CD4-positive, alpha-beta T cell treated with Interferon gamma for 1 hour (primary cell): ENCODE results near the gene TBC1D26.
"Not testable (repeated sequence)": the region's sequence is repeated elsewhere in the genome, so short reads cannot be mapped to it uniquely, and the experiment has no call there.

Experiments used
- DNase-seq: peaks from one replicate; pipeline ENCODE4 v3.0.0-alpha.2; 2020

TBC1D26 gene

DNA sequence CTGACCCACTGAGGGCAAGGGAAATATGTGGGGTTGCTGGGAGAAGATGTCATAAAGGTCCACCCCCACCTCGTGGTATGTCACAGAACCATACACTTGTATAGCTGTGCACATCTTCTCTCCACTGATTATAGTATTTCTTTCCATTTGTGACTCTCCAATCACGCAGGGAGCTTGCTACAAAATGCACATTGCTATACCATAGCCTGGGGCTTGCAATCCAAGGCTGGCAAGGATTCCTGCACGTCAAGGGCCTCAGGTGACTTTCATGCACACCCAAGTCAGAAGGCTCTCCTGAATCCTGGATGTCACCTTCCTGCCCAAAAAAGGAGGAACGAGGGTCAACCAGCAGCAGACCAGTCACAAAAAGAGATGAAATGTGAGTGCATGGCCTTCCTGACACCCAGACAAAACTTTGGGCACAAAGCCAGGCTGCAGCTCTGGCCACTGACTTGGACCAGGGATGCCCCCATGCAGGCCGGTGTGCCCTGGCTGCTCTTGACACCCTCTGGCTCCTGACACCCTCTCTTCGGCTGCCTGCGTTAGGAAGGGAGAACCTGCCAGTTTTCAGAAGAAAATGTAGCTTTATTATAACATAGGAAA, 12.1 kb downstream of the TBC1D26 start:
- DNase-seq, result no peak

DNA sequence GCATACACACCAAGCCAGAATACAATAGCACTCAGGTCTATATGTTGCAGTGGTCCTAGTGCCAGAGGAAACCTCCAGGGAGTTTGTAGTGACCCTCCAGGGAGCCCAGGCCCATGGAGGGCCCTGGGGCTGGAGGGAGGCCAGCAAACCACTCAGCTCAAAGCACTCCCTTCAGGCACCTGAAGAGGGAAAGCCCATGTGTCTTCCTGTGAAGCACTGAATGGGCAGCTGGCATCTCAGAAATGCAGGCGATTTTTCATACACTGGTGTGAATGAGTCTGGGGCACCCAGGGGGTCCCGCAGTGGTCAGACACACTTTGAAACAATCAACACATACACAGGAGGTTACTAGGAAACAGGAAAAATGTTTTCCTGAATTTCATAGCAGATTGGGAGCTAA, 12.8 kb downstream of the TBC1D26 start:
- DNase-seq, result no peak

DNA sequence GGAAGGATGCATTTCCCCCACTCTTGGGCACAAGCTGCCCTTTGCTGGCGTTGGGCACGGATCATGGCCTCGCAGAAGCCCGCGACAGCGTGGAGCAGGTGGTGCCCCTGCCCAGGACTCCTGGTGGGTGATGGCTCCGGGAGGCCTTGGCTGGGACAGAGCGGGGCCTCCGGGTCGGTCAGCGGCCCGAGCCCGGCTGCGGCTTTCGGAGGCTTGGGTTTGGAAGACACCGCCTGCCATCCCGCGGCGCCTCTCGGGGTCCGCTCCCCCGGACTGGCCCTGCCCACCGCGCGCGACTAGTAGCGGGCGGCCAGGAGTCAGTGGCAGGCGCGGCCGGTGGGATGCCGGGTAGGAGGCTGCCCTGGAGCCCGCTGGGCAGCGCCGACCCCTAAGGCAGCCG, 17.3 kb downstream of the TBC1D26 start:
- DNase-seq, result not testable (repeated sequence)

DNA sequence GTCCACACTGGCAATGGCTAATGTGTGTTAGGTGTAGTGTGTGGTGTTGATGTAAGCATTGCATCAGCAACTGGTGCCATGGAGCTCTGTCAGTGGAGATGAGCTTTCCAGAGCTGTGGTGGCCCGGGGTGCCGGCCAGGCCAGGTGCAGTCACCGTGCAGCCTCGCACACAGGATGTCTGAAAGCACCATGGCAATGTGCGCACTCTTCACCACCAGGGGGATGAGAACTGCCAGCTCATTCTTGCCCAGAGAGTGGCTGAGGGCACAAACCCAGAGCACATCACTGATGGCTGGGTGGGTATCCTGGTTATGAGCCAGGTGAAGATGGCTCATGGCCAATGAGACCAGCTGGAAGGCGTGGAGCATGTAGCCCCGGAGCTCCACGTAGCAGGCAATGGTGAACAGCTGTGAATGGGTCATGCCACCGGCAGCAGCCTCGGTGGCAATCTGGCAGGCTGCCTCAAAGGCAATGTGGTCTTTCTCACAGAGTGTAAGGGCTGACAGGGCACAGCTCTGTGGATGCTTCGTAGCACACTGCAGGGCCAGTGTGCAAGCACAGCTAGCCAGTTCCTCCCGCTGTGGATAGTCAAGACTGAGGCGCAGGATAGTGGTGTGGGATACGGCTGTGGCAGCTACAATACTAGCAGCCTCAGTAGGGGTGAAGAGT, 36.9 kb downstream of the TBC1D26 start:
- not testable (repeated sequence) for DNase-seq

DNA sequence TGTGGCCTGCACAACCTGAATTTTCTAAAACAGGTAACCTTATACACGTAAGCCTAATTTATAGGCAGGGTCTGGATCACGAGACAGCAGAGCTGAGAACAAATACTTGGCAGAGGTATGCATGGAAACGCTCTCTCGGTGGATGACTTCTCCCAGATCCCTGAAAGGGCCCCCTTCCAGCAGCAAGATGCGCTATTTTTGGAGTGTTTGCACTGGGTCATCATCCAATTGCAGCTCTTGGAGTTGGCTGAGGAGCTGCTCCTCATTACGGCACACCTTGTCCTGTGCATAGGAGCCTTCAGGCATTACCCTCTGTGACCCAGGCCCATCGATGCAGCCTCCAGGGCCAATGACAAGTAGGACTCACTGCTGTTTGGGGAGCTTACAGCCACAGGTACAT, 38.6 kb downstream of the TBC1D26 start:
- DNase-seq, result not testable (repeated sequence)

DNA sequence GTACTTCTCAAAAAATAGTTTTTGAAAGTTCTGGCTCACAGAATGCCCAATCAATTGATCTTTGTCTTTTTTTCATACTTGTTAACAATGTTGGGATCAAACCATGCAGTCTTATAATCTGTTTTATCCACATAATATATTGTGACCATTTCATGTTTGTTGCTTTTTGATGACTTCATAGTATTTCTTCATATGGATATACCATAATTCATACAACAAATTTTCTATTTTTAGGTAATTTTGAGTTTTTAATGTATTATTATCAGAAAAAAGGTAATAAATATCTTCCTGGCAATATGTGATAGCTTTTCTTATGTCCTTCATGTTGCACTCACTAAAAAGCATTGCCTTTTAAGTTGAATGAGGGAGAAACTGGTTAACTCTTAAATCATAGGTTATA, 44.8 kb downstream of the TBC1D26 start:
- no peak for DNase-seq

DNA sequence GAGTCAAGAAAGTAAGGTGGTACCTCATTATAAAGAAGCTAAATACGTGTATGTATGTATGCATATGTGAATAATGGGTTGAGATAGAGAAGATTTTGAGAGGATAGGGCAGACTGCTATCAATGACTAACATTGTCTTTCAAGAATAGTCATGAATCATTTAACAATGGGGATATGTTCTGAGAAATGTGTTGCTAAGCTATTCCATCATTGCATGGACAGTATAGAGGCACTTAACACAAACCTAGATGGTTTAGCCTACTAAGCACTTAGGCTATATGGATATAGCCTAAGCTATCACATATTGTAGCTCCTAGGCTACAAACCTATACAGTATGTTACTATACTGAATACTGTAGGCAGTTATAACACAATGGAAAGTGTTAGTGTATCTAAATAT, 45.2 kb downstream of the TBC1D26 start:
- no peak for DNase-seq

DNA sequence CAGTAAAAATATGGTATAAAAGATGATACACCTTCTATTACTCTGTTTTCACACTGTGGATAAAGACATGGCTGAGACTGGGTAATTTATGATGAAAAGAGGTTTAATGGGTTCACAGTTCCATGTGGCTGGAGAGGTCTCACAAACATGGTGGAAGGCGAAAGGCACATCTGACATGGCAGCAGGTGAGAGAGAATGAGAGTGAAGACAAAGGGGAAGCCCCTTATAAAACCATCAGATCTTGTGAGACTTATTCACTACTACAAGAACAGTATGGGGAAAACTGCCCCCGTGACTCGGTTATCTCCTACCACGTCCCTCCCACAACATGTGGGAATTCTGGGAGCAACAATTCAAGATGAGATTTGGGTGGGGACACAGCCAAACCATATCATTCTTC, 45.6 kb downstream of the TBC1D26 start:
- DNase-seq, result no peak

DNA sequence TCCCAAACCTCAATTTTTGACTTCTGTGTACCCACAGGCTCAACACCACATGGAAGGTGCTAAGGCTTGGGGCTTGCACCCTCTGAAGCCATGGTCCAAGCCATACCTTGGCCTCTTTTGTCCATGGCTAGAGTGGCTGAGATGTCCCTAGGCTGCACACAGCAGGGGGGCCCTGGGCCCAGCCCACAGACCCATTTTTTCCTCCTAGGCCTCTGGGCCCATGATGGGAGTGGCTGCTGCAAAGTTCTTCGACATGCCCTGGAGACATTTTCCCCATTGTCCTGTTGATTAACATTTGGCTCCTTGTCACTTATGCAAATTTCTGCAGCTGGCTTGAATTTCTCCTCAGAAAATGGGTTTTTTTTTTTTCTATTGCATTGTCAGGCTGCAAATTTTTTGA, 47.0 kb downstream of the TBC1D26 start:
- DNase-seq, result no peak

DNA sequence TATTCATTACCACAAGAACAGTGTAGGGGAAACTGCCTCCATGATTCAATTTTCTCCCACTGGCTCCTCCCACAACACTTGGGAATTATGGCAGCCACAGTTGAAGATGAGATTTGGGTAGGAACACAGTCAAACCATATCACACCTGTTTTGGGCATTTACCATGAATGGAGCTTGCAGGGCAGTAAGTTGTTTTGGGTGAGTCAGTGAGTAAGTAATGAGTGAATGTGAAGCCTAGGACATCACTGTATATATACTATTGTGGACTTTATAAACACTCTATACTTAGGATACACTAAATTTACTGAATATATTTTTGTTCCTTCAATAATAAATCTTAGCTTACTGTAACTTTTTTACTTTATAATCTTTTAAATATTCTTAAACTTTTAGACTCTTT, 48.1 kb downstream of the TBC1D26 start:
- DNase-seq, result no peak

DNA sequence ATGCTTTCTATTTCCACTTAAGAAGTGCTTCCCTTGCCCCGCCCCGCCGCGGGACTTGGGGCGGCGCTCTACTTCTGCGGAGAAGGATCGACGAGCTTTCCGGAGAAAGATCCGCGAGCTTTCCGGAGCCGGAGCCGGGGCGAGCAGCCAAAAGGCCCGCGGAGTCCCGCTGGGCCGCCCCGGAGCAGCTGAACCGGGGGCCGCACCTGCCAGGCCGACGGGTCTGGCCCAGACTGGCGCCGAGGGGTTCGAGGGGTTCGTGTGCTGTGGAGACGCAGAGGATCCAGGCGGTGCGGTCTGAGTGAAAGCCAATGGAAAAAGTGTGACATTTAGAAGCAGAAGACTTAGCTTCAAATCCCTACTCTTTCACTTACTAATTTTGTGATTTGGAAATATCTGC, 50.8 kb downstream of the TBC1D26 start:
- DNase-seq, result no peak

DNA sequence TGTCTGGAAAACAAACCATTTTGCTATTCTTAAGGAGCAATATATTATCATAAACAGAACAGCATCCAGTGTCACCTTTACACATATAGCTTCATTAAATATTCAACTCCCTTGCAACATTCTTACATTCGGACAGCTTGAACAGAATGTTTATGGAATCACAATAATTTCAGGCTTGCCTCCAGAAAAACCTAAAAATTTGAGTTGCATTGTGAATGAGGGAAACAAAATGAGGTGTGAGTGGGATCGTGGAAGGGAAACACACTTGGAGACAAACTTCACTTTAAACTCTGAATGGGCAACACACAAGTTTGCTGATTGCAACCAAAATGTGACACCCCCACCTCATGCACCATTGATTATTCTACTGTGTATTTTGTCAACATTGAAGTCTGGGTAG, 51.4 kb downstream of the TBC1D26 start:
- no peak for DNase-seq

DNA sequence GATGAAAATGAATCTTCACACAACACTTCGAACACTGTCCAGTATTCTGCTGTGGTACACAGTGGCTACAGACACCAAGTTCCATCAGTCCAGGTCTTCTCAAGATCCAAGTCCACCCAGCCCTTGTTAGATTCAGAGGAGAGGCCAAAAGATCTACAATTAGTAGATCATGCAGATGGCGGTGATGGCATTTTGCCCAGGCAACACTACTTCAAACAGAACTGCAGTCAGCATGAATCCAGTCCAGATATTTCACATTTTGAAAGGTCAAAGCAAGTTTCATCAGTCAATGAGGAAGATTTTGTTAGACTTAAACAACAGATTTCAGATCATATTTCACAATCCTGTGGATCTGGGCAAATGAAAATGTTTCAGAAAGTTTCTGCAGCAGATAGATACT, 52.3 kb downstream of the TBC1D26 start:
- DNase-seq, result not testable (repeated sequence)

DNA sequence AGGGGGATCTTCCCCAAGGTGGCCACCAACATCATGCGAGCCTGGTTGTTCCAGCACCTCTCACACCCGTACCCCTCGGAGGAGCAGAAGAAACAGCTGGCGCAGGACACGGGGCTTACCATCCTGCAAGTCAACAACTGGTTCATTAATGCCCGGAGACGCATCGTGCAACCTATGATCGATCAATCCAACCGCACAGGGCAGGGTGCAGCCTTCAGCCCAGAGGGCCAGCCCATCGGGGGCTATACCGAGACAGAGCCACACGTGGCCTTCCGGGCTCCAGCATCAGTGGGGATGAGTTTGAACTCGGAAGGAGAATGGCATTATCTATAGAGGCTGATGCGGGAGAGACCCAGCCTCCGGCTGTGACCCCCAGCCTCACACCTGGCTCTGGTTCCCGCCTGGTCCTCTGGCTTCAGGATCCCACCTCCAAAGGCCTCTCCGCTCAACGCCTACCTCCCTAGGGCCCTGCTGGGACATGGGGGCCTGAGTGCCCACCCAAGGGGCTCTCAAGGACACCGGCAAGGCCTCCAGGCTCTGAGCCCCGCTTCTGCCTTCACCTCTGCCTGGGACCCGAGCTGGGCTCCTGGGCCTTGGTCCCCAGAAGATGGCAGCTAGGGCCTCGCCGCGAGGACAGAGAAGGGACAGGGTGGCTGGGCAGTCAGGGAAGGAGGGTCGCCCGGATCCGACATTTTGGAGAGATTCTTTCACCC, 55.4 kb downstream of the TBC1D26 start:
- not testable (repeated sequence) for DNase-seq

DNA sequence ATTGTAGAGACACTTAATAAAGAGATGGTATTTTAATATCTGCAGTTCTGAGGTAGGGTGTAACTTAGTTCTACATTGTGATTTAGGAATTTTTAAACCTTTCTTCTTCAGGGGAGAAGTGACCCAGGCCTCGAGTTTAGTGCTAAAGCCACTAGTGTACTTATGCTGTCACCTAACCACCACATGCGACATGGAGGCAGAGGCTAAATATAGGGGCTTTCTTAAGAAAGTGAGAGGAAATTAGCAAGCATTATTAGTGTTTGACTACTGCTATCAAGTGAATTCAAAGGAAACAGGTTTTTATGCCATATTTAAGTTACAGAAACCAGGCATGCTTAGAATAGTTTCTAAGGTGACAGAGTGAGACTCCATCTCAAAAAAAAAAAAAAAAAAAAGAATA, 56.3 kb downstream of the TBC1D26 start:
- not testable (repeated sequence) for DNase-seq
